Endodermal cell (in vitro differentiated cells): ENCODE data around the gene DENND1A. TPM values are rescaled to one million over a fixed set of nuclear protein-coding genes. Genes with fewer than 3 reads are reported as not detected.

Experiments used
- DNase-seq: peaks from one replicate; pipeline ENCODE4 v3.0.0-alpha.2; 2017
- H3K27ac ChIP-seq: 2 replicates; pipeline ENCODE4 v1.5.1; 2013; ENCODE audit warnings: mild to moderate bottlenecking, low read depth, low read length, moderate library complexity
- H3K27me3 ChIP-seq: 2 replicates; pipeline ENCODE4 v1.6.1; 2013; ENCODE audit warnings: mild to moderate bottlenecking, low read length, moderate library complexity; ENCODE audit not compliant: insufficient read depth, control insufficient read depth, poor library complexity, severe bottlenecking
- H3K36me3 ChIP-seq: 2 replicates; pipeline ENCODE4 v1.7.0; 2013; ENCODE audit warnings: mild to moderate bottlenecking, low read length, moderate library complexity; ENCODE audit not compliant: control insufficient read depth, insufficient read depth
- H3K4me1 ChIP-seq: one replicate; pipeline ENCODE4 v1.7.0; 2013; ENCODE audit warnings: low read length; ENCODE audit not compliant: control insufficient read depth, insufficient read depth
- H3K4me3 ChIP-seq: 2 replicates; pipeline ENCODE4 v1.5.1; 2013; ENCODE audit warnings: mild to moderate bottlenecking, low read length, moderate library complexity
- H3K9ac ChIP-seq: 2 replicates; pipeline ENCODE4 v1.6.1; 2013; ENCODE audit warnings: mild to moderate bottlenecking, low read length, moderate library complexity; ENCODE audit not compliant: poor library complexity, severe bottlenecking; ENCODE audit errors: extremely low read depth
- H3K9me3 ChIP-seq: 2 replicates; pipeline ENCODE4 v1.6.1; 2013; ENCODE audit warnings: mild to moderate bottlenecking, low read length, moderate library complexity; ENCODE audit not compliant: control insufficient read depth
- H3K27ac Mint-ChIP-seq: 2 replicates; pipeline ENCODE4 v1.8.0; 2020; ENCODE audit warnings: mixed read lengths
- H3K27me3 Mint-ChIP-seq: 2 replicates; pipeline ENCODE4 v1.8.0; 2021; ENCODE audit warnings: mild to moderate bottlenecking, mixed read lengths; ENCODE audit not compliant: insufficient read depth
- H3K36me3 Mint-ChIP-seq: 2 replicates; pipeline ENCODE4 v1.8.0; 2020; ENCODE audit warnings: low read depth, mixed read lengths
- H3K4me1 Mint-ChIP-seq: 2 replicates; pipeline ENCODE4 v1.8.0; 2020; ENCODE audit warnings: mixed read lengths
- H3K4me3 Mint-ChIP-seq: 2 replicates; pipeline ENCODE4 v1.8.0; 2020; ENCODE audit warnings: mild to moderate bottlenecking, moderate library complexity, mixed read lengths
- H3K9me3 Mint-ChIP-seq: 2 replicates; pipeline ENCODE4 v1.8.0; 2020; ENCODE audit warnings: mild to moderate bottlenecking, mixed read lengths
- CTCF ChIP-seq: fragments of 200-600 bp; sonication (generic); conservative IDR thresholded peaks from 2 replicates; pipeline ENCODE4 v1.5.0; 2021; ENCODE audit warnings: antibody characterized with exemption, mild to moderate bottlenecking
- WGBS, 2 experiments: methylation state at CpG; one replicate each; pipeline versions ENCODE4 v1.1.5 to v1.1.7; 2013; ENCODE audit warnings: missing lambda C conversion rate in 2 of 2, mixed read lengths in 1 of 2; ENCODE audit not compliant: insufficient coverage in 1 of 2, insufficient read length in 1 of 2; 5-methylcytosine and 5-hydroxymethylcytosine counted together
- total RNA-seq, 2 donors: library from RNA; stranded (reverse); fragmentation: NEBNext Ultra II Directional in 1 of 2; extraction: Animal tissue kit (Norgen Biotek cat#: 25700) in 1 of 2; gene quantifications; 2 replicates in 1 of 2; 3 replicates in 1 of 2; pipeline ENCODE4 v1.2.1, GENCODE V29; 2021

Gene DENND1A
- total RNA-seq, 2 donors from 2014 or later = 29.5 to 38.4 TPM

GRCh38 chr9:123883634-123884033 is 46.3 kb downstream of the DENND1A start:
- no peak overlapping the region for H3K4me3 Mint-ChIP-seq
- H3K9ac ChIP-seq = no peak overlapping the region
- no peak for DNase-seq
- no peaks in the 10 kb centered on the region for H3K4me1 ChIP-seq
- H3K27me3 Mint-ChIP-seq = no peaks in the 10 kb centered on the region
- H3K27ac Mint-ChIP-seq = no peak overlapping the region
- no peak for TF ChIP-seq CTCF
- no peak overlapping the region for H3K4me3 ChIP-seq
- H3K36me3 ChIP-seq = no peaks in the 10 kb centered on the region
- H3K4me1 Mint-ChIP-seq = no peaks in the 10 kb centered on the region
- 100% methylated on average over 1 of the region's 1 CpG; no CpG with 5 or more reads in 1 of the 2 experiments for WGBS, 2 experiments
- H3K27me3 ChIP-seq = no peaks in the 10 kb centered on the region
- peaks cover 15% of the 10 kb centered on the region for H3K9me3 ChIP-seq
- no peak overlapping the region for H3K27ac ChIP-seq
- peaks cover 21% of the 10 kb centered on the region for H3K36me3 Mint-ChIP-seq
- peaks cover 15% of the 10 kb centered on the region for H3K9me3 Mint-ChIP-seq

- H3K9me3 Mint-ChIP-seq = no peaks in the 10 kb centered on the region
Observed at GRCh38 chr9:123881604-123882003, 48.3 kb downstream of the DENND1A start.

GRCh38 chr9:123880420-123880819 is 49.5 kb downstream of the DENND1A start:
- Histone ChIP-seq H3K4me1 (no peaks in the 10 kb centered on the region), H3K27me3 (no peaks in the 10 kb centered on the region), H3K9ac (no peak overlapping the region), H3K27ac (no peak overlapping the region), H3K36me3 (peaks cover 11% of the 10 kb centered on the region), H3K4me3 (no peak overlapping the region), H3K9me3 (no peaks in the 10 kb centered on the region)
- Mint-ChIP-seq H3K27ac (no peak overlapping the region), H3K4me1 (no peaks in the 10 kb centered on the region), H3K9me3 (no peaks in the 10 kb centered on the region), H3K27me3 (no peaks in the 10 kb centered on the region), H3K4me3 (no peak overlapping the region), H3K36me3 (peaks cover 14% of the 10 kb centered on the region)
- 94% methylated on average over 2 to 3 of the region's 3 CpGs for WGBS, 2 experiments
- TF ChIP-seq CTCF = no peak
- DNase-seq = no peak

More at GRCh38 chr9:123881604-123882003, 48.3 kb downstream of the DENND1A start:
- H3K36me3 ChIP-seq = peaks cover 4% of the 10 kb centered on the region
- Mint-ChIP-seq H3K4me1 (no peaks in the 10 kb centered on the region), H3K4me3 (no peak overlapping the region), H3K27ac (no peak overlapping the region), H3K27me3 (no peaks in the 10 kb centered on the region), H3K36me3 (peaks cover 10% of the 10 kb centered on the region)
- WGBS, 2 experiments = 82 to 86% methylated on average over 3 to 4 of the region's 4 CpGs
- DNase-seq = no peak
- no peak overlapping the region for H3K4me3 ChIP-seq
- no peaks in the 10 kb centered on the region for H3K27me3 ChIP-seq
- no peak overlapping the region for H3K27ac ChIP-seq
- no peak overlapping the region for H3K9ac ChIP-seq
- no peaks in the 10 kb centered on the region for H3K9me3 ChIP-seq
- TF ChIP-seq CTCF = no peak
- H3K4me1 ChIP-seq = no peaks in the 10 kb centered on the region
